Gastroesophageal sphincter (tissue), 4 donors: Measurements from ENCODE around the gene ADORA2A. TPM values are rescaled to one million over a fixed set of nuclear protein-coding genes. Genes with fewer than 3 reads are reported as not detected.

ENCODE experiments used
- ATAC-seq: fragments of 150-250 bp; one replicate; pipeline ENCODE4 v1.9.1; 2016; ENCODE audit warnings: mild to moderate bottlenecking, moderate library complexity
- H3K27ac ChIP-seq, 4 donors: fragments of 200-600 bp; sonication (generic) in 3 of 4; 1 replicate in 3 of 4; 2 replicates in 1 of 4; pipeline ENCODE4 v1.5.1; 2016 to 2019
- H3K27me3 ChIP-seq: fragments of 200-600 bp; sonication (generic); one replicate; pipeline ENCODE4 v1.5.1; 2019
- H3K36me3 ChIP-seq, 2 donors: fragments of 200-600 bp; sonication (generic); one replicate each; pipeline ENCODE4 v1.5.1; 2019; ENCODE audit warnings: control low read depth in 1 of 2
- H3K4me1 ChIP-seq, 3 donors: fragments of 200-600 bp; sonication (generic); 1 replicate in 2 of 3; 2 replicates in 1 of 3; pipeline ENCODE4 v1.5.1; 2016 to 2019; ENCODE audit warnings: control low read depth in 2 of 3
- H3K4me3 ChIP-seq, 2 donors: fragments of 200-600 bp; sonication (generic); one replicate each; pipeline ENCODE4 v1.5.1; 2019; ENCODE audit warnings: mild to moderate bottlenecking in 1 of 2, moderate library complexity in 1 of 2
- H3K9me3 ChIP-seq, 3 donors: fragments of 200-600 bp; sonication (generic); one replicate each; pipeline ENCODE4 v1.5.1; 2017 to 2019; ENCODE audit warnings: control low read depth in 2 of 3
- CTCF ChIP-seq, 4 experiments: fragments of 200-600 bp in 2 of 4; fragments of 450-650 bp in 2 of 4; sonication (generic) in 1 of 4; IDR thresholded peaks; one replicate each; pipeline ENCODE4 v1.5.1; 2017 to 2019; ENCODE audit warnings: antibody characterized with exemption in 4 of 4, mild to moderate bottlenecking in 2 of 4, moderate library complexity in 2 of 4
- EP300 ChIP-seq: sonication (generic); formaldehyde crosslinking; IDR thresholded peaks from one replicate; pipeline ENCODE4 v1.6.1; 2017; ENCODE audit warnings: antibody characterized with exemption, mild to moderate bottlenecking
- POLR2A ChIP-seq, 2 donors: fragments of 450-650 bp; IDR thresholded peaks; one replicate each; pipeline ENCODE4 v1.6.1; 2017; ENCODE audit warnings: antibody characterized with exemption in 2 of 2, mild to moderate bottlenecking in 2 of 2, moderate library complexity in 1 of 2
- POLR2AphosphoS5 ChIP-seq: sonication (generic); formaldehyde crosslinking; IDR thresholded peaks from one replicate; pipeline ENCODE4 v1.6.1; 2017; ENCODE audit warnings: antibody characterized with exemption
- WGBS, 2 donors: methylation state at CpG; one replicate each; pipeline ENCODE4 v1.1.5; 2018; ENCODE audit warnings: low coverage in 1 of 2; 5-methylcytosine and 5-hydroxymethylcytosine counted together
- total RNA-seq, 4 donors: library from RNA; depleted of rRNA; stranded (reverse); fragments of >200 nt; gene quantifications; one replicate each; pipeline ENCODE4 v1.1.0, GENCODE V29; 2016

ADORA2A gene
- total RNA-seq, 4 donors from 2014 or later, result 1.9 to 5.7 (median 3.3) TPM

- ATAC-seq, result no peak
- Histone ChIP-seq H3K4me3 (peak overlapping the region in 1 of 2 donors; percentile 62), H3K27me3 (peaks cover 44% of the 10 kb centered on the region), H3K27ac (peak overlapping the region in 1 of 4 donors; percentile 60), H3K4me1 (peaks cover 0 to 31% (median 19%) of the 10 kb centered on the region in 3 donors), H3K9me3 (no peaks in the 10 kb centered on the region), H3K36me3 (no peaks in the 10 kb centered on the region)
- TF ChIP-seq EP300, result no peak
- TF ChIP-seq POLR2A (IDR thresholded peaks at IDR 0.05), result no peak
- TF ChIP-seq CTCF (IDR thresholded peaks at IDR 0.05), result no peak
- no peak for TF ChIP-seq POLR2AphosphoS5
- 100% methylated on average over 1 to 3 of the region's 32 CpGs for WGBS, 2 donors
Observed at GRCh38 chr22:24424901-24425775, 2.3 kb upstream of the ADORA2A start.

GRCh38 chr22:24426436-24426835 is 963 bp upstream of the ADORA2A start:
- peaks cover 37% of the 10 kb centered on the region for H3K27me3 ChIP-seq
- no peaks in the 10 kb centered on the region for H3K9me3 ChIP-seq
- H3K4me3 ChIP-seq, result no peak overlapping the region
- peaks cover 0 to 31% (median 12%) of the 10 kb centered on the region in 3 donors for H3K4me1 ChIP-seq
- H3K27ac ChIP-seq, result no peak overlapping the region
- WGBS, 2 donors, result 94 to 100% methylated on average over 3 of the region's 4 CpGs
- no peaks in the 10 kb centered on the region for H3K36me3 ChIP-seq
- ATAC-seq, result no peak
- TF ChIP-seq CTCF (IDR thresholded peaks at IDR 0.05), result no peak
- TF ChIP-seq POLR2AphosphoS5, result no peak

GRCh38 chr22:24426851-24427499 is 424 bp upstream of the ADORA2A start:
- Histone ChIP-seq H3K36me3 (no peaks in the 10 kb centered on the region), H3K27ac (no peak overlapping the region), H3K4me1 (peaks cover 0 to 36% (median 13%) of the 10 kb centered on the region in 3 donors), H3K27me3 (peaks cover 32% of the 10 kb centered on the region), H3K4me3 (no peak overlapping the region), H3K9me3 (no peaks in the 10 kb centered on the region)
- TF ChIP-seq EP300 (no peak), POLR2A (IDR thresholded peaks at IDR 0.05) (no peak), CTCF (IDR thresholded peaks at IDR 0.05) (no peak), POLR2AphosphoS5 (no peak)
- 80% methylated on average over 1 of the region's 19 CpGs; no CpG with 5 or more reads in 1 of the 2 donors for WGBS, 2 donors
- no peak for ATAC-seq

GRCh38 chr22:24428751-24429410 is 1.5 kb downstream of the ADORA2A start:
- TF ChIP-seq EP300 (no peak), POLR2AphosphoS5 (no peak), CTCF (IDR thresholded peaks at IDR 0.05) (no peak), POLR2A (IDR thresholded peaks at IDR 0.05) (no peak)
- Histone ChIP-seq H3K27ac (no peak overlapping the region), H3K9me3 (no peaks in the 10 kb centered on the region), H3K36me3 (no peaks in the 10 kb centered on the region), H3K4me3 (no peak overlapping the region), H3K27me3 (peaks cover 18% of the 10 kb centered on the region), H3K4me1 (peaks cover 0 to 47% (median 31%) of the 10 kb centered on the region in 3 donors)
- no peak for ATAC-seq
- WGBS, 2 donors, result 87% methylated on average over 5 of the region's 11 CpGs; no CpG with 5 or more reads in 1 of the 2 donors
